ENCODE data around the gene PTDSS2.

GRCh38 chr11:455566-456147 lies 5.6 kb downstream of the PTDSS2 start:
- TF ChIP-seq CTCF (conservative IDR thresholded peaks at IDR 0.05; ENCODE audit: low read depth, low read length) = no peak
- TF ChIP-seq EZH2 (IDR thresholded peaks at IDR 0.05; ENCODE audit: borderline replicate concordance, low read depth, low read length, poor library complexity, severe bottlenecking) = no peak

All from A673 (cell line).